DMS53 treated with DMSO at 0.1 percent for 48 hours (cell line): ENCODE results near the gene LINS1.

Experiments
- DNase-seq: peaks from one replicate; lab custom pipeline; 2025; ENCODE audit not compliant: unreplicated experiment; lab: John Stamatoyannopoulos, UW

LINS1 gene

DNA sequence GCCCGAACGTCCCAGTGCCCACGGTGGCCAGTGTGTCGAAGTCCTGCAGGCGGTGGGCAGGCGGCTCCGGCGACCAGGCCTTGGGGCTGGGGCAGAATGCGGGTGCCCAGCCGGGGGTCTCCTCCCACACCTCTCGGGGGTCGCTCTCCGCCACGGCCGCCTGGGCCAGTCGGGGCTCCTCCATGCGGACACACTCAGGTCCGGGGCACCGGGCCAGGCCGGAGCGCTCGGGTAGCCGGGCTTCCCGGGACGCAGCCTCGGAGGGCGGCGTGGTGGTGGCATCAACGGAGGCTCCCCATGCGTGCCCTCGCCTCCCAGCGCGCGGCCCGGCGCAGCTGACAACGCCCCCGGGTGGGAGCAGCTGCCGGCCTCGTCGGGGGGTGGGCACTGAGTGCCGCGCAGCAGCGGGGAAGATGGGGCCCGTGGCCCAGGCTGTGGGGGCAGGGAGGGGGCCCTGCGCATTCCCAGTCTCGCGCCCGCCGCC, 43.2 kb downstream of the LINS1 start:
- DNase-seq = no peak

DNA sequence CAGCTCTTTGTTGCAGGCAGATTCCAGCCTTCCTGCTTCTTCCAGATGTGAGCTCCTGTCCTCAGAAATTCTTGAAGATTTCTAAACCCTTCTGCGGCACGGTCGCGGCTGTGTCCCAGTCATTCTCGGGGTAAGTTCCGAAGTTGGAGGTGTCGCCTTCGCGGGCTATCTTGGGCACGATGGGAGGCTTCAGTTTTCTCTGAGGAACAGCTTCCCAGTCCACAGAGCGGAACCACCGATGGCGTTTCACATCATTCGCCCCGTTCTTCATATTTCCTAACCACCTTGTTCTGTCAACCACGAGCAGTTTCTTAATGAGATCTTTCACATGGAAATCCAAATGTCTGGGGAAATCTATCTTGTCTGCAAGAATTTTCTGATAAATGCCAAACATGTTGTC, 48.5 kb downstream of the LINS1 start:
- no peak for DNase-seq

DNA sequence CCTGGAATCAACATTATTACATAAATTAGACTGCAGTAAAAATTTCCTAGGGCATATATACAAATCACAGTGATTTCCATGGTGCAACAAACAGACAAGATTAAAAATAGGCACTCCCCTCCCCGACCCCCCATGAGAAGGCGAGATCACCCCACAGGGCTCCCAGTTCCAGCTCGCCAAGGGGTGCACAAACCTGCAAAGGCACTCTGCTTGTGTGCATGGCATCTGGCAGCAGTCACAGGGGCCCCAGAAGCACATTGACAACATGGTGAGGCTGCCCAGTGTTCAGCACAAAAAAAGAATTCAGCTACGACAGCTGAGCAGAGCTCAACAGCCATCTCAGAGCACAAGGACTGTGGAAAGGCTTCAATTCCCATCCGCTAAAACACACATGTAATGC, 54.0 kb downstream of the LINS1 start:
- no peak for DNase-seq

DNA sequence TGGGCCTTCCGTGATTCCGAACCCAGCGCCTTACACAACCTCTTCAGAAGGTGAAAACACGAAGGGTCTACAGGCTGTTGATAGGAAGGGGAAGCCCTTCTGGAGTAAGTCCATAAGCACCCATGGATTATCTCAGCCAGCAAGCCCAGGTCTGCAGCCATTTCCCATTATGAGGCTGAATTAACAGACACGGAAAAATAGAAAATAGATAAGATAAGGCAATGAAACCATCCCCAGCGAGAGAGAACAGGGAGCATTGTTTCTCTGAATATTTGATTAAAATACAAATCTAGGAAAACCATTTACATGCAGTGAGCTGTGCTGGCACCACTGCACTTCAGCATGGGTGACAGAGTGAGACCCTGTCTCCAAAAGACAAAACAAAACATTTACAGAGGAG, 57.0 kb downstream of the LINS1 start:
- no peak for DNase-seq

DNA sequence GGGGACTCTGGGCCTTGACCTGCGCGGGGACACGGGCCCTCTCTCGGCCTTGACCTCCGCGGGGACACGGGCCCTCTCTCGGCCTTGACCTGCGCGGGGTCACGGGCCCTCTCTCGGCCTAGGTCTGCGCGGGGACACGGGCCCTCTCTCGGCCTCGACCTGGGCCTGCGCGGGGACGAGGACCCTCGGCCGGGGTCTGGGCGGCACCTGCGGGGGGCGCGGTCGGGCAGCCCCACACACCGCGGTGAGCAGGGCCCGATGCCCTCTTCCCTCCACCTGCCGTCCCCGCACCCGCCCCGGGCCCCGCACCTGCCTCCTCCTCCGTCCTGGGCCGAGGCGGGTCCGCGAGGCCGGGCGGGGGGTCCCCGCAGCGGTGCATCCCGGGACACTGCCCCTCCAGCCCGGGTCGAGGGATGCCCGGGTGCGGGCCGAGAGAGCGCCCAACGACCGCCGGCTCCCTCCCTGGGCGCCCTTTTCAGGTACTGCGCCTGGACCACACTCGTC, 57.6 kb downstream of the LINS1 start:
- no peak for DNase-seq

DNA sequence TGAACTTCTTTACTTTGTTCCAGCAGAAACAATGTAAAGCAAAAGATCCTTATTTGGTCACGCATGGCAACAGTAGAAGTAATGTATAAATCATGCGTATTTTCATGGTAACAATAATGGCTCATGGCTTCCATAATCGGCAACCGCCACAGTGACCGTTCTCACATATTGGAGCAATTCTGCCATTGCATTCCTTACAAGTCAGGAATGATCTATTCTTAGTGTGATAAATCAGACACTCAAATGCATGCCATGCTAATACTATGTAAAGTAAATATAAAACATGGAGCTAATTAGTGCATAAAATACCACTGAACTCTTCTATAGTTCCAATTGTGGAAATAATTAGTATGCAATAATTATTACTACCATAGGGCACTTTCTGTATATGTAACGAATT, 59.7 kb downstream of the LINS1 start:
- DNase-seq = no peak

DNA sequence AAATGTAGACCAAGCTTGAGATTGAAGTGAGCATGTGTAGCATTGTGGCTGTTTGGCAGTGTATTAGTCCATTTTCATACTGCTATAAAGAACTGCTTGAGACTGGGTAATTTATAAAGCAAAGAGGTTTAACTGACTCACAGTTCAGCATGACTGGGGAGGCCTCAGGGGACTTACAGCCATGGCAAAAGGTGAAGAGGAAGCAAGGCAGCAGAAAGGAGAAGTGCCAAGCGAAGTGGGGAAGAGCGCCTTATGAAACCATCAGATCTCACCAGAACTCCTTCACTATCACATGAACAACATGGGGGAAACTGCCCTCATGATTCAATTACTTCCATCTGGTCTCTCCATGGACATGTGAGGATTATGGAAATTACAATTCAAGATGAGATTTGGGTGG, 64.7 kb downstream of the LINS1 start:
- no peak for DNase-seq

DNA sequence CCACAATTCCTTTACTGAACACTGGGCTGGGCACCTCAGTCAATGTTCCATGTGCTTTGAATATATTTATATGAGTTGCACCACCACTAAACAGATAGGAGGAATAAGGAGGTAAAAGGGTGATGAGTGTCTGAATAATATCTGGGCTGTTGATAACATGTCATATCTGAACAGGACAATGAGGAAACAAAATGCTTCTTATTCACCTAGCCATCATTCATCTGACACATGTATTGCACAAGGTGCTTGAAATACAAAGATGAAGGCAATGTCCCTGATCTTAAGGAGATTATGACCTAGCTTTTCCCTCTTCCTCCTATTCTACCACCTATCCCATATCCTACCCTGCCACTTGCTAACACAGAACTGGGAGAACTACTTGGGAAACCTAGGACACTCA, 65.3 kb downstream of the LINS1 start:
- no peak for DNase-seq

DNA sequence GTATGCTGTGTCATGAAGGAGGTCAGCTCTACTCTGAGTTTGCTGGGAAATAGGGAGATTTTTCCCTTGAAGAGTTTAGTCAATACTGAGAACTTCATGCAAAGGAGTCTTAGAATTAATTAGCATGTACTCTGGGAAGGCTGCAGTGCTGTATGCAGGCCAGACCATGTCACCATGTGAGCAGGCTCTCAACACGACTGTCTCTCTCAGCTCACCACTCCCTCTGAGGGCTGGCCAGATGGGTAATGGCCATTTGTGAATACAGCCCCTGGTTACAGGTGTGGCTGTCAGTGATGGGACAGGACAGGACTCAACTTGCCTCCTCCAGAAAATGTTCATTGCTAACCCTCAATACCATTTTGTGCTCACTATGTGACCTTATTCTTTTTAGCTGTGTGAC, 68.1 kb downstream of the LINS1 start:
- DNase-seq = no peak

DNA sequence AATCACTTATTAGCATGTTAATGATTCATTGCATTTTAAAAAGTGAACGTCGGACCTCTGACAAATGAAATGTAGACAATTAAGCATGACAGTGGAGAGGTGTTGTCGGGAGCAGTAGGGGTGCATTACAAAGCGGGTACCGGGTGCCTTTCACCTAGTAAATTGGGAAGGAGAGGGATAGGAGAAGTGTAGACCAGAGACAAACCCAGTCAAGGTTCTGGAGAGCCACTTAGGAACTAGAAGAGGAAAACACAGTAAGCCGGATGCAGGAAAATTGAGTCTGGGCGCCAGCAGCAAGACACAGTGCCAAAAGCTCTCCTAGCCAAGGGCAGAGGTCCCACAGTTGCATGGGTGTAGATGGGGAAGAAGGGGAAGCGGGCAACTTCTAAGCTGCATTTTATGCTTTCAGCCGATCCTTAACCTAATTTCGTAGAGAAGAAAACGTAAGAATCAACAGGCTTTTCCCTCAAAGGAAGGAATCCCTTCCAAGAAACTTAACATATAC, 70.1 kb downstream of the LINS1 start:
- DNase-seq = no peak

DNA sequence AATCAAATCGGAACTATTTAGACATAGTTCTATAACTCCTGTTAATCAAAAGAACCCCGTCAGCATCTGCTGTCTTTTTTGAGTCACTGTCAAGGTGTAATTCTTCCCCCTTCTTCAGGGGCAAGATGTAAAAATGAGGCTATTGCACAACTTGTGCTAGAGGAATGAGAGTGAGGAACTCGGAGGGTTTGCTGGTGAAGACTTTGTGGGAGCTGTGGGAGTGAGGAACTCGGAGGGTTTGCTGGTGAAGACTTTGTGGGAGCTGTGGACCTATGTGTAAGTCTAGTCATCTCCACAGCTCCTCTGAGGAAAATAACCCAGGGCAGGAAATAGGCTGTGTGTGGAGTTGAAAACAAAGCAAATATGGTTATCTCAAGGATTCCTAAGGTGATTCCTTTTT, 70.8 kb downstream of the LINS1 start:
- no peak for DNase-seq

DNA sequence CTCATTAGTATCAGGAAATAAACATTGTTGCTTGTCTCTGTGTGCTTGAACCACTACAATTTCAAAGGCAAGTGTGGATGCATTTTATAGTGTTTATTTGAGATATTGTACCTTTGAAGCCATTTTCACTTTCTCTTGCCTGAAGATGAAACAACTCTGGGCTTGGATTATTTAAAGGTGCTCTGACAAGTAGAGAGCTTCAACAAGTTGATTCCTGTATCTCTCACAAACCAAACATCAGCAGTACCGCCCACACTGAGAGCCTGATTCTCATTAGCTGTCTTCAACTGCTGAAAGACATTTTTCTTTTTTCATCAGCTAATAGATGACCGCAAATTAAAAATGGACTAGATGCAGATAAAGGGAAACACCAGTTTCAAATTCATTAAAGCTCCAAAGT, 72.4 kb downstream of the LINS1 start:
- DNase-seq = no peak

DNA sequence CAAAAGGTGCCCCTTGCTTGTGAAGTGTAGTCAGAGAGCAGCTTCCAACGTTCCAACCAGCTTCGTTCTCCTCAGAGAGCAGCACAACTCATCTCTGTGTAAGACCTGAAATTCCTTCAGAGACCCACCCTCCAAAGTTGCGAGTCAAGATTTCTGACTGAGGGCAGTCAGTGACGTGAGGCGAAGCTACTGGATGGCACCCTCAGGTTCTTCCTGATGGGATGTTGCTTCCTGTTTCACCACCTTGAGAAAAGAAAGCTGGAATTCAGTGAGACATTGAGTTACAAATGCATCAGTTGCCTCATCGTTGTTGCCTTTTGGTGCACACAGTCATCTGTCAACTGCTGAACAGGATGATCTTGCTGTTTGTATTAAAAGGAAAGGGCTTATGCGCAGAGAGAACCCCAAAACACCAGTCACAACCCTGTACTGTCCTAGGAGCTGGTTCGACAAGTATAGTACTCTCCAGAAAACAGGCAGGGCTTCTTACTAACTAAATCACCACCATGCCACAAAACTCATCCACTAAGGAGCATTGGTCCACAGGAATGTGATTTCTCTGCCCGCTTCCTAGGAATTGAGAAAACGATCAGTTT, 73.1 kb downstream of the LINS1 start, which contains the start of gene CERS3:
TSS of gene CERS3 (minus strand) at position 118 of the 596 bp plus-strand sequence. CDS start 27,101 bp downstream, outside the sequence.
- DNase-seq = no peak

DNA sequence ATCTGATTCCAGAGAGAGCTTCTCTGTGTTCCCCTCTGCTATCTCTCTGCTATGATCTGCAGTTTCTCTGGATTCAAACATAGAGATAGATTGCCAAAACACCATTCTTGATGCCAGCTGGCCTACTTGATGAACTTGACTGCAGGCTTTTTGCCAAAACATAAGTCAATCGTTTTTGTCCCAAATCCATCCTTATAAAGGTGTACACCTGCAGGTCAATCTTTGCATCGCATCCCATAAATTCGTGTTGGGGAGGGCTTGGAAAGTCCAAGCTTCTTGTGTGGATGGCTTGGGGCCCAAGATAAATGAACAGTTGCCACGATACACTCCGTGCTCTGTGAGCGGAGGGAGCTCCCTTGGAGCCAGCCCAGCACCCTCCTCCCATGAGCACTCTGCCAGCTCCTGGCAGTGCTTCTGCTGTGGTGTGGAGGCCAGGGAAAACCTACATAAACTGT, 75.9 kb downstream of the LINS1 start:
- no peak for DNase-seq

DNA sequence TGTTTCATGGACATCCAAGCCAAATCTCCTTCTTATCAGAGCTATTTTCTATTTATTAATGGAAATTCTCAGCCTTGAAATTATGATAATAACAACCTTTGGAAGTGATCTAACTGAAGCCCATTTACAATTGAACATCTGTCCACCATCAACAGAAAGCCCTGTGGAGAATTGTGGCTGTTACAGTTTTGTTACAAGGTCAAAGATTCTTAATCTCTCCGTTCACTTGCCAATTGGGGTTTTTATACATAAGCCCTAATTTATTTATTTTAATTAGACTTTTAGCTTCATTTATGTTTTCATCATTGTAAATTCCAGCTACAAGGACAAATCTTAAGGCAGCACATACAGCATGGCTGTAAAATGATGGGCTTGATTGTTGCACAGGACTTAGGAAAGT, 76.5 kb downstream of the LINS1 start:
- DNase-seq = no peak

DNA sequence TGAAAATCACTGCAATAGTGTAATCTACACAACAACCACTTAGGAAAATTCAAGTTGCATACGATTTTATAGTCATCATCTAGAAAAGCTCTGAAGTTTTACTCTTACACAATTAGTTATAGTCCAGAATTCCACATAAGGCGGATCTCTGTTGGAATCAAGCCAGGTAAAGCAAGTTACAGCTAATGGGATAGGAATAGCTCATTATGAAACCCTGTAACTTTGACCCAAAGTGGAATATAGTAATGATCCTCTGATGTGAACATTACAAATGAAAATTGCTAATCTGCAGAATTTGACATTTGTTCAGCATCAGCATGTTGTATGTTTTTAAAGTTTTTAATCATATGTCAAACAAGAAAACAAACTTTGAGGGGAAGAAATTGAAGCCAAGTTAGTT, 77.7 kb downstream of the LINS1 start:
- DNase-seq = no peak

DNA sequence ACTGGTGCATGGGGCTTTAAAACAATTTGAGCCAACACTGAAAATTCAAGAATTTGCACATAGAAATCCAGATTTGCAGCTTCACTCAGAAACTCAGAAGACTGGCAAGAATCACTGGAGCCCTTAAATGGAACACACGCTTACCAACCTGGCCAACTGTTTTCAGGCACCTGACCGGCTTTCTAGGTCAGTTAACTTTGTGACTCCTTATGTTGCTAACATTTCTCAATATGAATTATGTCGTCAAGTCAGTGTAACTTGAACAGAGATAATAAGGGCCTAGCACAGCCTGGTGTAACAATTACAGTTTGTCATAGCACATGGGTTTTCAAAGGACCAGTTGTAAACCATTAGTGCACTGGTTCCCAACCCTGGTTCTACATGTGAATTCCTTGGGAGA, 80.1 kb downstream of the LINS1 start:
- DNase-seq = no peak

DNA sequence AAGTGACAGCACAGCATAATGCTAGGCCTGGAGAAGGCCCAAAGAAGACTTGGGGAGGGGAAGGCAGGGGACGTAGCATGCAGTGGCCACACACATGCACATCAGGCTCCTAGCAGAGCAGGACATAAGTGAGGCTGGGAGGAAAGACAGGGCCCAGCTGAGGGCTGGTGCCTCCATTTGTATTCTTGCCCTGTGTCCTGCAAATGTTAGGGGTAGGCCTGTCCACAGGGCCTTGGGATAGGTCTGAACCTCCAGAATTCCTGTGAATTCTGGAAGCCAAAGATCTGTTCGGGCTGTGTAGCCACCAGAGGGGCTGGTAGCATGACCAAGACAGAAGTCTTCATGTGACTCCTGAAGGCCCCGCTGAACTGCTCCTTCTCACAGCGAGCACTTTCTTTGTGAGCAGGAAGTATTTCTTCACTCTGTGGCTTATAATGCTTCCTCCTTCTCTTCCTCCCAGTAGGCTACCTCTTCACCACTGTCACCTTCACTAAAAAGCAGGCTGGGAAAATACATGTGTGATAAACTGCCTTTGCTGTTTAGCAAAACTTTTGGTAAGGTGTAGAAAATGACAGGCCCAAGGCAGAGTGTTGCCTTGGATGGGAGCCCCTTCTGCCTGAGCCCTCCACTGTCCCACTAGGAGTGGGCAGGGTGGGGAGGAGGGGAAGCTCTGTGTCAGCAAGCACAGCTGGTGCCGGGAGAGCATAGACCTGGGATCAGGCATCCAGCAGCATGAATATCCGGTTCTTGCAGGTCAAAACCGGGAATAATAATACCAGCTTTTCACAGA, 81.7 kb downstream of the LINS1 start:
- DNase-seq = no peak

DNA sequence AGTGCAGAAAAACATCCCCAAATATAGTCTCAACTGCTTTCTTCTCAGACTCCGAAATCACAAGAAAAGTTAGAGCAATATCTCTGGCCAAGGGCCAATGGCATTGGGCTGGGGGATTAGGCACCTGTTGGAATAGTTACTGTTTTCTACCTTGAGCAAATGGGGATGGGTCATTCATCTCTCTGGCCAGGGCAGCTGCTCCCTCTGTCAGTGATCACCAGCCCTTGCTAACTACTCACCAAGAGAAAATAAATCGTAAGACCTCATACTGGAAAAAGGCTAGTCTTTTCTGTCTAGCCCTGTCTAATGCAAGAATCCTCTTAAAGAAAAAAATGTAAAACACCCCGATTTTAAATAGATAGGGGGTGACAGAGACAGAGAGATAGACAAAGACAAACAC, 84.1 kb downstream of the LINS1 start:
- no peak for DNase-seq
